Body of pancreas (tissue), 4 donors: ENCODE measurements around the gene PEAK1.

Experiments
- CTCF ChIP-seq, 7 experiments: fragments of 450-650 bp in 4 of 7; fragments of 200-600 bp in 3 of 7; sonication (generic) in 3 of 7; IDR thresholded peaks; one replicate each; pipeline ENCODE4 v1.5.1; 2016 to 2019; ENCODE audit warnings: antibody characterized with exemption in 7 of 7
- POLR2A ChIP-seq, 3 donors: fragments of 450-650 bp; IDR thresholded peaks; one replicate each; pipeline ENCODE4 v1.6.1; 2016; ENCODE audit warnings: antibody characterized with exemption in 3 of 3, mild to moderate bottlenecking in 2 of 3

- TF ChIP-seq CTCF (IDR thresholded peaks at IDR 0.05), result no peak
- TF ChIP-seq POLR2A (IDR thresholded peaks at IDR 0.05), result no peak
Measured at GRCh38 chr15:77235566-77235965, 184.3 kb downstream of the PEAK1 start.
